Epithelial cell of prostate (primary cell): ENCODE data around the gene PARM1.

Experiments
- DNase-seq: peaks from one replicate; pipeline ENCODE4 v3.0.0-alpha.2; 2011; ENCODE audit warnings: low read depth, low spot score
- H3K27ac ChIP-seq: fragments of 450-650 bp; 2 replicates; pipeline ENCODE4 v1.5.1; 2017; ENCODE audit warnings: mild to moderate bottlenecking

PARM1 gene

GRCh38 chr4:75057369-75057768, 124.5 kb downstream of the PARM1 start:
- H3K27ac ChIP-seq, result no peak overlapping the region
- no peak for DNase-seq

GRCh38 chr4:75058486-75058885, 125.6 kb downstream of the PARM1 start:
- no peak for DNase-seq
- no peak overlapping the region for H3K27ac ChIP-seq

GRCh38 chr4:75063433-75063832, 130.5 kb downstream of the PARM1 start:
- no peak for DNase-seq
- H3K27ac ChIP-seq, result no peak overlapping the region

- DNase-seq, result no peak
- H3K27ac ChIP-seq, result no peak overlapping the region
These were observed 133.0 kb downstream of the PARM1 start for GRCh38 chr4:75065909-75066308.

GRCh38 chr4:75069493-75070074, 136.7 kb downstream of the PARM1 start:
- no peak for DNase-seq
- no peak overlapping the region for H3K27ac ChIP-seq

- H3K27ac ChIP-seq, result no peak overlapping the region
- DNase-seq, result no peak
These were observed 138.4 kb downstream of the PARM1 start for GRCh38 chr4:75071317-75071716.

GRCh38 chr4:75080888-75081287, 148.0 kb downstream of the PARM1 start:
- no peak overlapping the region for H3K27ac ChIP-seq
- no peak for DNase-seq

- DNase-seq, result peak; percentile 24
- H3K27ac ChIP-seq, result no peak overlapping the region
These were observed 148.6 kb downstream of the PARM1 start for GRCh38 chr4:75081561-75081960.

- no peak for DNase-seq
- H3K27ac ChIP-seq, result no peak overlapping the region
These were observed 154.5 kb downstream of the PARM1 start for GRCh38 chr4:75087416-75087815.

GRCh38 chr4:75087865-75088264, 154.9 kb downstream of the PARM1 start:
- no peak overlapping the region for H3K27ac ChIP-seq
- no peak for DNase-seq

- no peak for DNase-seq
- H3K27ac ChIP-seq, result no peak overlapping the region
These were observed 156.3 kb downstream of the PARM1 start for GRCh38 chr4:75089206-75089605.

GRCh38 chr4:75099321-75099720, 166.4 kb downstream of the PARM1 start:
- no peak for DNase-seq
- H3K27ac ChIP-seq, result no peak overlapping the region
